Measurements from ENCODE around the gene TM9SF4. TPM values are rescaled to one million over a fixed set of nuclear protein-coding genes. Genes with fewer than 3 reads are reported as not detected.

TM9SF4 gene
- total and polyA plus RNA-seq, 12 donors: 19.2 to 36.0 (median 31.1) TPM

DNA sequence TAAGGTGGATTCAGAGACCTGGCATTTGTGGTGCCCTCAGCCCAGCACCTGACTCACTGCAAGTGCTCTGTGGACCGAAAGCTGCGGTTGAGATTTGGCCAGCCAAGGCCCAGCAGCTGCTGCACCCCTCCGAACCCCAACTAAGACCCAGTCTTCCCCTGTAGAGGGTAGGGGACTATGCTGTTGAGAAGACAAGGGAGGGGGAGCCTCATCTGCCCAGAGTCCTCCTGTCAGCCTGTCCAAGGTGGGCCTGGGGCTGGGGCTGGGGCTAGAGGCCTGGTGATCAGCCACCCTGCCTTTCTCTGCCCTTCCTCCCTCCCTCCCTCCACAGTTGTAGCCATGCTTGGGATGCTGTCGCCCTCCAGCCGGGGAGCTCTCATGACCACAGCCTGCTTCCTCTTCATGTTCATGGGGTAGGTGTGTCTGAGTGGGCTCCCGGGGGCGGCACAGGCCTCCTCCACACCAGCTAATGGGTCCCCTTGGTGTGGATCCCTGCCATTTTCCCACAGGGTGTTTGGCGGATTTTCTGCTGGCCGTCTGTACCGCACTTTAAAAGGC, 40.9 kb downstream of the TM9SF4 start:
- H3K27ac ChIP-seq: no peak overlapping the region
- no peaks in the 10 kb centered on the region for H3K27me3 ChIP-seq
- DNase-seq: no peak
- intact Hi-C loops (cut with DNase I): loop anchor here in 2 of 10 donors (10.0 kb wide), 2 partner anchors 334 to 504 kb away; no protein-coding TSS in a partner anchor
- H3K36me3 ChIP-seq: peaks cover 0 to 95% (median 71%) of the 10 kb centered on the region in 9 donors
- no peak overlapping the region for H3K4me3 ChIP-seq
- no peaks in the 10 kb centered on the region for H3K9me3 ChIP-seq
- ATAC-seq: no peak
- WGBS, 2 donors: 89 to 92% methylated on average over 10 of the region's 10 CpGs
- TF ChIP-seq, protein P1, sequence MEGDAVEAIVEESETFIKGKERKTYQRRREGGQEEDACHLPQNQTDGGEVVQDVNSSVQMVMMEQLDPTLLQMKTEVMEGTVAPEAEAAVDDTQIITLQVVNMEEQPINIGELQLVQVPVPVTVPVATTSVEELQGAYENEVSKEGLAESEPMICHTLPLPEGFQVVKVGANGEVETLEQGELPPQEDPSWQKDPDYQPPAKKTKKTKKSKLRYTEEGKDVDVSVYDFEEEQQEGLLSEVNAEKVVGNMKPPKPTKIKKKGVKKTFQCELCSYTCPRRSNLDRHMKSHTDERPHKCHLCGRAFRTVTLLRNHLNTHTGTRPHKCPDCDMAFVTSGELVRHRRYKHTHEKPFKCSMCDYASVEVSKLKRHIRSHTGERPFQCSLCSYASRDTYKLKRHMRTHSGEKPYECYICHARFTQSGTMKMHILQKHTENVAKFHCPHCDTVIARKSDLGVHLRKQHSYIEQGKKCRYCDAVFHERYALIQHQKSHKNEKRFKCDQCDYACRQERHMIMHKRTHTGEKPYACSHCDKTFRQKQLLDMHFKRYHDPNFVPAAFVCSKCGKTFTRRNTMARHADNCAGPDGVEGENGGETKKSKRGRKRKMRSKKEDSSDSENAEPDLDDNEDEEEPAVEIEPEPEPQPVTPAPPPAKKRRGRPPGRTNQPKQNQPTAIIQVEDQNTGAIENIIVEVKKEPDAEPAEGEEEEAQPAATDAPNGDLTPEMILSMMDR (IDR thresholded peaks at IDR 0.05): no peak
- peaks cover 7 to 17% (median 11%) of the 10 kb centered on the region in 9 donors for H3K4me1 ChIP-seq

DNA sequence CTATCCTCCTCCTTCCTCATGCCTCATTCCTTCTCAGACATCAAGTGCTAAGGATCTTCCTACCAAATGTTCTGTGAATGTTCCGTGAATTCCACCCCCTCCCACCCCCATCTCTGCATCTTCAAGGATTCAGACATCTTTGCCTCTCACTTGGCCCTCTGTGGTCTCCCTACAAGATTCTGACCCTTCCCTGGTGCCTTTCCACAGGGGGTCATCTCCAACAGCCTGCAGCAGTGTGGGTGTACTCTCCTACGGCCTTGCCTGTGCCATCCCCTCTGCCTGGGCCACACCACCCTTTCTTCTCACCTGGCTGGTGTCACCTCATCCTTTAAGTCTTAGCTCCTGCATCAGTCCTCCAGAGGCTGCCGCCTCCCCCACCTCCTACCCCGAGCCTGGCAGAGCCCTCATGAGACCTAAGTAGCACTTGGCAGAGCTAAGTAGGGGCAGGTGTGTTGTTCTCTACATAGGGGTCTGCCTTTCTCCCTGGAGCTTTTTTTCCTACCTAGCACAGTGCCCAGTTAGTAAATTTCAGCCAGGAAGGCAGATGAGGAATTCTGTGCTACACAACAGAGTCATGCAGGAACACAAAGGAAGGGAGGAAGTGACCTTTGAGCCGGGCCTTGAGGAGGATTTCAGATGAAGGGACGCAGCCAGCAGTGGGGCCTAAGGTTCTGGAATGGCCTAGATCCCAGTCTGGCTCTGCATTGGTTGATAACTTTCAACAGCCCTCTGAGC, 43.1 kb downstream of the TM9SF4 start:
- DNase-seq (no peak), ATAC-seq (no peak)
- intact Hi-C loops (cut with DNase I): loop anchor here in 2 of 10 donors (10.0 kb wide), 2 partner anchors 332 to 502 kb away; no protein-coding TSS in a partner anchor
- no peak overlapping the region for H3K27ac ChIP-seq
- TF ChIP-seq, protein P1 (IDR thresholded peaks at IDR 0.05): no peak
- peaks cover 10 to 24% (median 16%) of the 10 kb centered on the region in 9 donors for H3K4me1 ChIP-seq
- H3K9me3 ChIP-seq: no peaks in the 10 kb centered on the region
- WGBS, 2 donors: 78 to 84% methylated on average over 6 of the region's 6 CpGs
- H3K36me3 ChIP-seq: peaks cover 0 to 91% (median 54%) of the 10 kb centered on the region in 9 donors
- H3K27me3 ChIP-seq: no peaks in the 10 kb centered on the region
- no peak overlapping the region for H3K4me3 ChIP-seq

DNA sequence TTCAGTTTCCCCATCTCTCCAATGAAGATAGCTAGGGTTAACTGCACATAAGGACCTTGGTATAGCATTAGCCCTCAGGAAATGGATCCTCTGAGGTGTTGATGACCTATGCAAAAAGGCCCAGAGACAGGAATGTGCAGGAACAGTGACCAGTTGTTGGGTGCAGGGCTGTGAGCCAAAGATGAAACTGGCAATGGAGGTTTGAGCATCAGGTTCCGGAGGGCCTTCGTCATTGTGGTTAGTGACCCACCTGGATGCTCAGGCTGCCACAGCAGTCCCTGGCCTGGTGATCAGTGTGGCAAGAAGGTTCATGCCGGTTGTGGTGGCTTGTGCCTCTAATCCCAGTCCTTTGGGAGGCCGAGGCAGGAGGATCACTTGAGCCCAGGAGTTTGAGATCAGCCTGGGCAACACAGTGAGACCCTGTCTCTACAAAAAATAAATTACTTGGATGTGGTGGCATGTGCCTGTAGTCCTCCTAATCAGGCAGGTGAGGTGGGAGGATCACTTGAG, 43.7 kb downstream of the TM9SF4 start:
- H3K4me1 ChIP-seq: peaks cover 10 to 24% (median 16%) of the 10 kb centered on the region in 9 donors
- DNase-seq: no peak
- H3K9me3 ChIP-seq: no peaks in the 10 kb centered on the region
- no peak overlapping the region for H3K4me3 ChIP-seq
- H3K36me3 ChIP-seq: peaks cover 0 to 91% (median 58%) of the 10 kb centered on the region in 9 donors
- H3K27me3 ChIP-seq: no peaks in the 10 kb centered on the region
- H3K27ac ChIP-seq: no peak overlapping the region
- no peak for ATAC-seq
- TF ChIP-seq, protein P1 (IDR thresholded peaks at IDR 0.05): no peak
- intact Hi-C loops (cut with DNase I): loop anchor here in 2 of 10 donors (10.0 kb wide), 2 partner anchors 332 to 502 kb away; no protein-coding TSS in a partner anchor
- WGBS, 2 donors: 93 to 98% methylated on average over 4 of the region's 4 CpGs

DNA sequence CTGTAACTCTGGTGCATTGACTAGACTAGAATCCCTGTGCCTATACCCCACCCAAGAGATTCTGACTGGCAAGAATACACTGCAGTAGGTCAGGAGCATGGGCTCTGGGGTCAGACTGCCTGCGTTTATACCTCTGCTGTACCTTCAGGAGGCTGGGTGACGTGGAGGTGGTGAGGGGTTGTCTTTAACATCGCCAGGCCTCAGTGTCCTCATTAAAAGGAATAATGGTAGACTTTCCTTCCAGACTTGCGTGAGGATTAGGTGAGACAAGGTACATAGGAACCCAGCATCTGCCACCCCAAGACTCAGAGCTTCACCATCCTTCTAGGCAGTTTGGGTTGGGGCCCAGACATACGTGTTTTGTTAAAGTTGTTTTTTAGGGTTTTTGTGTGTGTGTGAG, 44.3 kb downstream of the TM9SF4 start:
- no peaks in the 10 kb centered on the region for H3K27me3 ChIP-seq
- ATAC-seq (no peak), DNase-seq (no peak)
- 95 to 97% methylated on average over 5 of the region's 5 CpGs for WGBS, 2 donors
- H3K4me3 ChIP-seq: no peak overlapping the region
- TF ChIP-seq, protein P1 (IDR thresholded peaks at IDR 0.05): no peak
- H3K4me1 ChIP-seq: peaks cover 10 to 24% (median 16%) of the 10 kb centered on the region in 9 donors
- no peaks in the 10 kb centered on the region for H3K9me3 ChIP-seq
- H3K36me3 ChIP-seq: peaks cover 0 to 91% (median 62%) of the 10 kb centered on the region in 9 donors
- no peak overlapping the region for H3K27ac ChIP-seq
- intact Hi-C loops (cut with DNase I): loop anchor here in 3 of 10 donors (2.0 to 10.0 kb wide), 3 partner anchors 53 to 501 kb away; partner anchors contain the start of genes PLAGL2 (in 1 of the 3) and POFUT1 (in 1 of the 3)
